Ectodermal cell (in vitro differentiated cells): ENCODE results near the gene TULP4.

ENCODE experiments used
- H3K27ac ChIP-seq: 2 replicates; pipeline ENCODE4 v1.7.0; 2013; ENCODE audit warnings: mild to moderate bottlenecking, low read depth, low read length; ENCODE audit not compliant: insufficient read depth, poor library complexity, severe bottlenecking
- H3K27me3 ChIP-seq: 2 replicates; pipeline ENCODE4 v1.7.0; 2013; ENCODE audit warnings: mild to moderate bottlenecking, low read length; ENCODE audit not compliant: insufficient read depth, control insufficient read depth, poor library complexity, severe bottlenecking
- H3K36me3 ChIP-seq: one replicate; pipeline ENCODE4 v1.7.0; 2013; ENCODE audit warnings: low read length; ENCODE audit not compliant: control insufficient read depth, insufficient read depth
- H3K4me1 ChIP-seq: one replicate; pipeline ENCODE4 v1.7.0; 2013; ENCODE audit warnings: low read length; ENCODE audit not compliant: control insufficient read depth, insufficient read depth
- H3K4me3 ChIP-seq: 2 replicates; pipeline ENCODE4 v1.7.0; 2013; ENCODE audit warnings: low read depth, low read length, control low read depth; ENCODE audit not compliant: insufficient read depth
- H3K9me3 ChIP-seq: 2 replicates; pipeline ENCODE4 v1.7.0; 2013; ENCODE audit warnings: mild to moderate bottlenecking, low read length, moderate library complexity; ENCODE audit not compliant: control insufficient read depth
- WGBS, 2 experiments: methylation state at CpG; one replicate each; pipeline ENCODE4 v1.1.7; 2013; ENCODE audit warnings: missing lambda C conversion rate in 2 of 2; 5-methylcytosine and 5-hydroxymethylcytosine counted together

TULP4 gene

GRCh38 chr6:158492881-158493280, 180.6 kb downstream of the TULP4 start:
- Histone ChIP-seq H3K27me3 (no peaks in the 10 kb centered on the region), H3K4me3 (no peak overlapping the region), H3K4me1 (no peaks in the 10 kb centered on the region), H3K36me3 (peaks cover 5% of the 10 kb centered on the region), H3K27ac (no peak overlapping the region), H3K9me3 (no peaks in the 10 kb centered on the region)
- 94 to 95% methylated on average over 3 of the region's 3 CpGs for whole genome bisulfite sequencing, 2 experiments

GRCh38 chr6:158496700-158497099, 184.4 kb downstream of the TULP4 start:
- Histone ChIP-seq H3K4me3 (no peak overlapping the region), H3K27ac (no peak overlapping the region), H3K27me3 (no peaks in the 10 kb centered on the region), H3K4me1 (no peaks in the 10 kb centered on the region), H3K36me3 (peaks cover 17% of the 10 kb centered on the region), H3K9me3 (no peaks in the 10 kb centered on the region)
- 70 to 78% methylated on average over 3 of the region's 3 CpGs for WGBS, 2 experiments

- 85 to 88% methylated on average over 6 of the region's 6 CpGs for WGBS, 2 experiments
- Histone ChIP-seq H3K4me1 (no peaks in the 10 kb centered on the region), H3K4me3 (no peak overlapping the region), H3K27ac (no peak overlapping the region), H3K36me3 (peaks cover 23% of the 10 kb centered on the region), H3K9me3 (no peaks in the 10 kb centered on the region), H3K27me3 (no peaks in the 10 kb centered on the region)
Measured at GRCh38 chr6:158497620-158498019, 185.4 kb downstream of the TULP4 start.

GRCh38 chr6:158498362-158498761, 186.1 kb downstream of the TULP4 start:
- Histone ChIP-seq H3K27ac (no peak overlapping the region), H3K27me3 (no peaks in the 10 kb centered on the region), H3K36me3 (peaks cover 23% of the 10 kb centered on the region), H3K4me3 (no peak overlapping the region), H3K4me1 (no peaks in the 10 kb centered on the region), H3K9me3 (no peaks in the 10 kb centered on the region)
- WGBS, 2 experiments = 96% methylated on average over 6 of the region's 6 CpGs

- no peak overlapping the region for H3K27ac ChIP-seq
- H3K27me3 ChIP-seq = no peaks in the 10 kb centered on the region
- no peaks in the 10 kb centered on the region for H3K4me1 ChIP-seq
- peaks cover 23% of the 10 kb centered on the region for H3K36me3 ChIP-seq
- WGBS, 2 experiments = 94 to 100% methylated on average over 1 of the region's 1 CpG
- no peaks in the 10 kb centered on the region for H3K9me3 ChIP-seq
- H3K4me3 ChIP-seq = no peak overlapping the region
Measured at GRCh38 chr6:158499601-158500000, 187.3 kb downstream of the TULP4 start.

- Histone ChIP-seq H3K4me1 (no peaks in the 10 kb centered on the region), H3K27me3 (no peaks in the 10 kb centered on the region), H3K27ac (no peak overlapping the region), H3K9me3 (no peaks in the 10 kb centered on the region), H3K36me3 (peaks cover 23% of the 10 kb centered on the region), H3K4me3 (no peak overlapping the region)
- WGBS, 2 experiments = 89 to 91% methylated on average over 8 of the region's 8 CpGs
Measured at GRCh38 chr6:158500016-158500735, 187.9 kb downstream of the TULP4 start.

- Histone ChIP-seq H3K36me3 (peaks cover 23% of the 10 kb centered on the region), H3K27ac (no peak overlapping the region), H3K9me3 (no peaks in the 10 kb centered on the region), H3K4me1 (no peaks in the 10 kb centered on the region), H3K27me3 (no peaks in the 10 kb centered on the region), H3K4me3 (no peak overlapping the region)
- 95 to 96% methylated on average over 22 to 25 of the region's 26 CpGs for WGBS, 2 experiments
Measured at GRCh38 chr6:158501360-158502262, 189.3 kb downstream of the TULP4 start.

- Histone ChIP-seq H3K4me1 (no peaks in the 10 kb centered on the region), H3K9me3 (no peaks in the 10 kb centered on the region), H3K27me3 (no peaks in the 10 kb centered on the region), H3K27ac (no peak overlapping the region), H3K4me3 (no peak overlapping the region), H3K36me3 (peaks cover 23% of the 10 kb centered on the region)
- 94 to 95% methylated on average over 43 of the region's 43 CpGs for WGBS, 2 experiments
Measured at GRCh38 chr6:158502263-158502950, 190.1 kb downstream of the TULP4 start.

- H3K4me3 ChIP-seq = no peak overlapping the region
- no peaks in the 10 kb centered on the region for H3K4me1 ChIP-seq
- H3K27ac ChIP-seq = no peak overlapping the region
- no peaks in the 10 kb centered on the region for H3K27me3 ChIP-seq
- H3K9me3 ChIP-seq = no peaks in the 10 kb centered on the region
- peaks cover 23% of the 10 kb centered on the region for H3K36me3 ChIP-seq
- WGBS, 2 experiments = 91 to 96% methylated on average over 7 of the region's 7 CpGs
Measured at GRCh38 chr6:158503222-158503621, 191.0 kb downstream of the TULP4 start.

GRCh38 chr6:158503846-158504245, 191.6 kb downstream of the TULP4 start:
- no peaks in the 10 kb centered on the region for H3K4me1 ChIP-seq
- H3K9me3 ChIP-seq = no peaks in the 10 kb centered on the region
- no peak overlapping the region for H3K4me3 ChIP-seq
- H3K36me3 ChIP-seq = peaks cover 21% of the 10 kb centered on the region
- H3K27me3 ChIP-seq = no peaks in the 10 kb centered on the region
- 96 to 97% methylated on average over 25 of the region's 25 CpGs for WGBS, 2 experiments
- H3K27ac ChIP-seq = no peak overlapping the region
